GM23338 (cell line): ENCODE results near the gene SENP6. TPM values are rescaled to one million over a fixed set of nuclear protein-coding genes. Genes with fewer than 3 reads are reported as not detected.

ENCODE experiments used
- ATAC-seq: fragments of 200-7000 bp; cut with Tn5 transposase; 3 replicates; pipeline ENCODE4 v1.9.1; 2020
- DNase-seq: peaks from one replicate; pipeline ENCODE4 v3.0.0-alpha.2; 2015; ENCODE audit warnings: low spot score
- H2AFZ ChIP-seq: fragments of 200-600 bp; sonication (generic); 2 replicates; pipeline ENCODE4 v1.8.0; 2016; ENCODE audit warnings: antibody characterized with exemption, mild to moderate bottlenecking, moderate library complexity
- H3F3A ChIP-seq: fragments of 200-600 bp; sonication (generic); replicated peaks from 2 replicates; pipeline ENCODE4 v1.8.0; 2017; ENCODE audit warnings: antibody characterized with exemption, mixed run types, low read depth
- H3K27ac ChIP-seq: fragments of 200-600 bp; sonication (generic); 2 replicates; pipeline ENCODE4 v1.6.1; 2016; ENCODE audit warnings: low read depth
- H3K27me3 ChIP-seq: fragments of 200-600 bp; sonication (generic); 2 replicates; pipeline ENCODE4 v1.8.0; 2016; ENCODE audit warnings: mild to moderate bottlenecking, mixed run types, moderate library complexity; ENCODE audit not compliant: insufficient read depth
- H3K36me3 ChIP-seq: fragments of 200-600 bp; sonication (generic); 2 replicates; pipeline ENCODE4 v1.8.0; 2016; ENCODE audit warnings: mild to moderate bottlenecking; ENCODE audit not compliant: insufficient read depth
- H3K4me1 ChIP-seq: fragments of 200-600 bp; sonication (generic); 2 replicates; pipeline ENCODE4 v1.8.0; 2016; ENCODE audit warnings: mild to moderate bottlenecking, moderate library complexity; ENCODE audit not compliant: insufficient read depth
- H3K4me2 ChIP-seq: fragments of 200-600 bp; sonication (generic); 2 replicates; pipeline ENCODE4 v1.7.1; 2017; ENCODE audit warnings: mixed run types
- H3K4me3 ChIP-seq: fragments of 200-600 bp; sonication (generic); 2 replicates; pipeline ENCODE4 v1.6.1; 2016; ENCODE audit warnings: mixed run types
- H3K79me2 ChIP-seq: fragments of 200-600 bp; sonication (generic); replicated peaks from 2 replicates; pipeline ENCODE4 v1.8.0; 2017; ENCODE audit warnings: mild to moderate bottlenecking; ENCODE audit not compliant: insufficient read depth
- H3K9me2 ChIP-seq: fragments of 200-600 bp; sonication (generic); 2 replicates; pipeline ENCODE4 v1.8.0; 2017; ENCODE audit not compliant: insufficient read depth
- H4K20me1 ChIP-seq: fragments of 200-600 bp; sonication (generic); replicated peaks from 2 replicates; pipeline ENCODE4 v1.8.0; 2017; ENCODE audit warnings: mild to moderate bottlenecking; ENCODE audit not compliant: insufficient read depth
- H3K27ac Mint-ChIP-seq: 2 replicates; pipeline ENCODE4 v1.8.0; 2020; ENCODE audit warnings: inconsistent platforms, mild to moderate bottlenecking, moderate library complexity, mixed read lengths
- H3K27me3 Mint-ChIP-seq: 3 replicates; pipeline ENCODE4 v1.8.0; 2022; ENCODE audit warnings: low read depth, mild to moderate bottlenecking, moderate library complexity, mixed read lengths, inconsistent platforms; ENCODE audit not compliant: insufficient read depth, poor library complexity
- H3K36me3 Mint-ChIP-seq: 3 replicates; pipeline ENCODE4 v1.8.0; 2021; ENCODE audit warnings: low read depth, mild to moderate bottlenecking, inconsistent platforms, moderate library complexity, mixed read lengths
- H3K4me1 Mint-ChIP-seq: 3 replicates; pipeline ENCODE4 v1.8.0; 2020; ENCODE audit warnings: mild to moderate bottlenecking, inconsistent platforms, mixed read lengths
- H3K4me3 Mint-ChIP-seq: 3 replicates; pipeline ENCODE4 v1.8.0; 2021; ENCODE audit warnings: moderate library complexity, mild to moderate bottlenecking, inconsistent platforms, mixed read lengths
- H3K9me3 Mint-ChIP-seq: 3 replicates; pipeline ENCODE4 v1.8.0; 2020; ENCODE audit warnings: moderate library complexity, mild to moderate bottlenecking, inconsistent platforms, mixed read lengths
- CREB1 ChIP-seq: fragments of 250-450 bp; sonication (Bioruptor Pico); IDR thresholded peaks from 2 replicates; pipeline ENCODE4 v1.5.0; 2020; ENCODE audit warnings: low read depth, mild to moderate bottlenecking, moderate library complexity
- CTCF ChIP-seq, 2 experiments: fragments of 200-600 bp in 1 of 2; sonication (generic) in 1 of 2; conservative IDR thresholded peaks; 2 replicates each; pipeline versions ENCODE4 v1.5.1 to v1.6.1; 2016 to 2017; ENCODE audit warnings: antibody characterized with exemption in 2 of 2, low read depth in 2 of 2, mild to moderate bottlenecking in 2 of 2, moderate library complexity in 1 of 2
- EZH2 ChIP-seq: fragments of 200-600 bp; sonication (generic); IDR thresholded peaks from one replicate; pipeline ENCODE4 v1.8.0; 2017; ENCODE audit warnings: antibody characterized with exemption, mild to moderate bottlenecking, low read depth; ENCODE audit not compliant: unreplicated experiment
- EZH2phosphoT487 ChIP-seq: fragments of 200-600 bp; sonication (generic); IDR thresholded peaks from one replicate; pipeline ENCODE4 v1.8.1; 2018; ENCODE audit warnings: antibody characterized with exemption; ENCODE audit not compliant: unreplicated experiment
- JUNB ChIP-seq: IDR thresholded peaks from one replicate; pipeline ENCODE4 v1.6.1; 2016; ENCODE audit warnings: antibody characterized with exemption; ENCODE audit not compliant: unreplicated experiment
- NANOG ChIP-seq: IDR thresholded peaks from 2 replicates; pipeline ENCODE4 v1.6.1; 2016; ENCODE audit warnings: antibody characterized with exemption, borderline replicate concordance
- POLR2AphosphoS5 ChIP-seq: IDR thresholded peaks from 2 replicates; pipeline ENCODE4 v1.6.1; 2016; ENCODE audit warnings: antibody characterized with exemption, low read depth
- STAT1 ChIP-seq: IDR thresholded peaks from one replicate; pipeline ENCODE4 v1.6.1; 2016; ENCODE audit warnings: antibody characterized with exemption; ENCODE audit not compliant: unreplicated experiment
- ZNF114 ChIP-seq: fragments of 250-450 bp; sonication (Bioruptor Pico); IDR thresholded peaks from 2 replicates; pipeline ENCODE4 v1.5.0; 2020; ENCODE audit warnings: mild to moderate bottlenecking, moderate library complexity
- ZNF331 ChIP-seq: fragments of 250-450 bp; sonication (Bioruptor Pico); IDR thresholded peaks from 2 replicates; pipeline ENCODE4 v1.5.0; 2020; ENCODE audit warnings: low read depth, mild to moderate bottlenecking, moderate library complexity
- ZNF462 ChIP-seq: fragments of 250-450 bp; sonication (Bioruptor Pico); IDR thresholded peaks from 2 replicates; pipeline ENCODE4 v1.5.0; 2020; ENCODE audit warnings: mild to moderate bottlenecking, moderate library complexity
- polyA plus RNA-seq: library from polyadenylated mRNA; unstranded; fragments of >200 nt; fragmentation: Nextera tagmentation; extraction: Ambion mirVana; gene quantifications from 2 replicates; pipeline ENCODE4 v1.2.1, GENCODE V29; 2016
- total RNA-seq: library from RNA; depleted of rRNA; stranded (reverse); fragments of >200 nt; shearing (Covaris generic); gene quantifications from 2 replicates; pipeline ENCODE4 v1.2.3, GENCODE V29; 2014
- TF ChIP-seq, protein P1 (sequence below): IDR thresholded peaks from one replicate; pipeline ENCODE4 v1.6.1; 2018; ENCODE audit warnings: antibody characterized with exemption; ENCODE audit not compliant: unreplicated experiment
- TF ChIP-seq, protein P2 (sequence below): IDR thresholded peaks from 2 replicates; pipeline ENCODE4 v1.6.1; 2016; ENCODE audit warnings: antibody characterized with exemption

SENP6 gene
- total and polyA plus RNA-seq, 2 experiments from 2014 or later: 66.6 to 114 TPM

- no peaks in the 10 kb centered on the region for H3K9me3 Mint-ChIP-seq
- Histone ChIP-seq H3F3A (no peaks in the 10 kb centered on the region), H3K79me2 (peaks cover 7% of the 10 kb centered on the region), H3K4me3 (no peak overlapping the region), H2AFZ (no peak overlapping the region), H3K27ac (no peak overlapping the region), H3K4me2 (no peak overlapping the region), H3K27me3 (no peaks in the 10 kb centered on the region), H3K4me1 (peaks cover 9% of the 10 kb centered on the region), H3K9me2 (no peaks in the 10 kb centered on the region), H3K36me3 (peaks cover 12% of the 10 kb centered on the region), H4K20me1 (no peaks in the 10 kb centered on the region)
- ATAC-seq (no peak), DNase-seq (no peak)
- H3K27me3 Mint-ChIP-seq: peaks cover 9% of the 10 kb centered on the region
- H3K4me3 Mint-ChIP-seq: no peak overlapping the region
- TF ChIP-seq, protein P1, sequence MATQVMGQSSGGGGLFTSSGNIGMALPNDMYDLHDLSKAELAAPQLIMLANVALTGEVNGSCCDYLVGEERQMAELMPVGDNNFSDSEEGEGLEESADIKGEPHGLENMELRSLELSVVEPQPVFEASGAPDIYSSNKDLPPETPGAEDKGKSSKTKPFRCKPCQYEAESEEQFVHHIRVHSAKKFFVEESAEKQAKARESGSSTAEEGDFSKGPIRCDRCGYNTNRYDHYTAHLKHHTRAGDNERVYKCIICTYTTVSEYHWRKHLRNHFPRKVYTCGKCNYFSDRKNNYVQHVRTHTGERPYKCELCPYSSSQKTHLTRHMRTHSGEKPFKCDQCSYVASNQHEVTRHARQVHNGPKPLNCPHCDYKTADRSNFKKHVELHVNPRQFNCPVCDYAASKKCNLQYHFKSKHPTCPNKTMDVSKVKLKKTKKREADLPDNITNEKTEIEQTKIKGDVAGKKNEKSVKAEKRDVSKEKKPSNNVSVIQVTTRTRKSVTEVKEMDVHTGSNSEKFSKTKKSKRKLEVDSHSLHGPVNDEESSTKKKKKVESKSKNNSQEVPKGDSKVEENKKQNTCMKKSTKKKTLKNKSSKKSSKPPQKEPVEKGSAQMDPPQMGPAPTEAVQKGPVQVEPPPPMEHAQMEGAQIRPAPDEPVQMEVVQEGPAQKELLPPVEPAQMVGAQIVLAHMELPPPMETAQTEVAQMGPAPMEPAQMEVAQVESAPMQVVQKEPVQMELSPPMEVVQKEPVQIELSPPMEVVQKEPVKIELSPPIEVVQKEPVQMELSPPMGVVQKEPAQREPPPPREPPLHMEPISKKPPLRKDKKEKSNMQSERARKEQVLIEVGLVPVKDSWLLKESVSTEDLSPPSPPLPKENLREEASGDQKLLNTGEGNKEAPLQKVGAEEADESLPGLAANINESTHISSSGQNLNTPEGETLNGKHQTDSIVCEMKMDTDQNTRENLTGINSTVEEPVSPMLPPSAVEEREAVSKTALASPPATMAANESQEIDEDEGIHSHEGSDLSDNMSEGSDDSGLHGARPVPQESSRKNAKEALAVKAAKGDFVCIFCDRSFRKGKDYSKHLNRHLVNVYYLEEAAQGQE: no peak
- TF ChIP-seq ZNF114 (no peak), STAT1 (no peak), ZNF462 (no peak), CREB1 (CRISPR knock-in tag) (no peak), NANOG (no peak), ZNF331 (no peak), CTCF (conservative IDR thresholded peaks at IDR 0.05; ENCODE audit: low read depth in 2 of 2) (no peak), EZH2phosphoT487 (no peak), JUNB (no peak), EZH2 (no peak), POLR2AphosphoS5 (no peak)
- TF ChIP-seq, protein P2, sequence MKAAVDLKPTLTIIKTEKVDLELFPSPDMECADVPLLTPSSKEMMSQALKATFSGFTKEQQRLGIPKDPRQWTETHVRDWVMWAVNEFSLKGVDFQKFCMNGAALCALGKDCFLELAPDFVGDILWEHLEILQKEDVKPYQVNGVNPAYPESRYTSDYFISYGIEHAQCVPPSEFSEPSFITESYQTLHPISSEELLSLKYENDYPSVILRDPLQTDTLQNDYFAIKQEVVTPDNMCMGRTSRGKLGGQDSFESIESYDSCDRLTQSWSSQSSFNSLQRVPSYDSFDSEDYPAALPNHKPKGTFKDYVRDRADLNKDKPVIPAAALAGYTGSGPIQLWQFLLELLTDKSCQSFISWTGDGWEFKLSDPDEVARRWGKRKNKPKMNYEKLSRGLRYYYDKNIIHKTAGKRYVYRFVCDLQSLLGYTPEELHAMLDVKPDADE: no peak
- no peak overlapping the region for H3K27ac Mint-ChIP-seq
- peaks cover 57% of the 10 kb centered on the region for H3K36me3 Mint-ChIP-seq
- H3K4me1 Mint-ChIP-seq: peaks cover 20% of the 10 kb centered on the region
These were observed 89.3 kb downstream of the SENP6 start for GRCh38 chr6:75691012-75691411.
